ENCODE data around the gene GRPEL1. TPM values are rescaled to one million over a fixed set of nuclear protein-coding genes. Genes with fewer than 3 reads are reported as not detected.

Gene GRPEL1
- total RNA-seq, 1 experiment from 2014 or later = 40.7 TPM

- Mint-ChIP-seq H3K9me3 (no peaks in the 10 kb centered on the region), H3K4me1 (peaks cover 11 to 20% of the 10 kb centered on the region in 2 experiments), H3K36me3 (ENCODE audit: insufficient read depth in 1 of 3, low read depth in 3 of 3) (no peaks in the 10 kb centered on the region), H3K27me3 (ENCODE audit: low read depth) (peaks cover 58% of the 10 kb centered on the region), H3K27ac (no peak overlapping the region), H3K4me3 (peak overlapping the region in 1 of 2 experiments; percentile 45; a peak in 1 of 5 replicates)
- no peak for DNase-seq
- no peak overlapping the region for H2BK20ac ChIP-seq (ENCODE audit: low read depth, low read length, poor library complexity, severe bottlenecking)
- no peaks in the 10 kb centered on the region for H3K79me2 ChIP-seq (ENCODE audit: insufficient read depth, low read length)
- no peak overlapping the region for H2BK120ac ChIP-seq (ENCODE audit: low read depth, low read length, poor library complexity, severe bottlenecking)
- H3K9ac ChIP-seq (ENCODE audit: extremely low read depth, insufficient read length, low read length) = no peak overlapping the region
- H2BK5ac ChIP-seq (ENCODE audit: insufficient read length, low read length) = no peak overlapping the region
- H3K4me1 ChIP-seq (ENCODE audit: insufficient read depth, low read length) = peaks cover 2% of the 10 kb centered on the region; the same call in 1 of the 2 replicates
- no peak overlapping the region for H4K8ac ChIP-seq (replicated peaks; ENCODE audit: insufficient read length, low read depth, low read length)
- no peak overlapping the region for H3K4ac ChIP-seq (ENCODE audit: low read depth, low read length)
- H4K91ac ChIP-seq (ENCODE audit: insufficient read length, low read depth, low read length) = no peak overlapping the region
- no peaks in the 10 kb centered on the region for H4K20me1 ChIP-seq (ENCODE audit: control insufficient read depth, insufficient read depth, insufficient read length)
- H3K27ac ChIP-seq (ENCODE audit: insufficient read length, low read depth, low read length) = no peak overlapping the region
- H3K23me2 ChIP-seq (ENCODE audit: insufficient read length, low read depth, low read length, poor library complexity, severe bottlenecking) = peaks cover 10% of the 10 kb centered on the region
- no peak overlapping the region for H2BK15ac ChIP-seq (ENCODE audit: low read depth, low read length)
- H4K5ac ChIP-seq (ENCODE audit: insufficient read length, low read depth, low read length) = no peak overlapping the region
- no peak overlapping the region for H3K14ac ChIP-seq (ENCODE audit: insufficient read depth, low read length)
- H2AK5ac ChIP-seq (ENCODE audit: insufficient read length, low read length) = no peak overlapping the region
- no peak overlapping the region for H3K18ac ChIP-seq (ENCODE audit: insufficient read length, low read depth, low read length)
- H2BK12ac ChIP-seq (ENCODE audit: insufficient read length, low read depth, low read length) = no peak overlapping the region
- H3K4me2 ChIP-seq (ENCODE audit: insufficient read depth, insufficient read length, low read length) = no peak overlapping the region
- no peaks in the 10 kb centered on the region for H3K9me3 ChIP-seq (ENCODE audit: control insufficient read depth, low read depth, low read length)
- no peak overlapping the region for H3T11ph ChIP-seq (ENCODE audit: low read length)
- no CpG with 5 or more reads among the region's 7 CpGs for WGBS (ENCODE audit: extremely low coverage, insufficient read length, low lambda C conversion rate)
- no peaks in the 10 kb centered on the region; the same call in 1 of the 2 replicates for H3K27me3 ChIP-seq (ENCODE audit: insufficient read depth, low read length)
- TF ChIP-seq CTCF (conservative IDR thresholded peaks at IDR 0.05) = no peak
- H3K56ac ChIP-seq (ENCODE audit: insufficient read length, low read depth, low read length) = no peak overlapping the region
- H2AFZ ChIP-seq (ENCODE audit: low read length) = no peak overlapping the region
- H3K23ac ChIP-seq (ENCODE audit: insufficient read length, low read depth, low read length) = no peak overlapping the region
- no peaks in the 10 kb centered on the region for H3K79me1 ChIP-seq (ENCODE audit: insufficient read depth, low read depth, low read length, poor library complexity, severe bottlenecking)
Observed at GRCh38 chr4:7104366-7105031, 36.6 kb upstream of the GRPEL1 start.

All from H9 (cell line).